Duodenal mucosa (tissue), 2 donors: ENCODE data around the gene SPATC1L.
"Not testable (repeated sequence)": the region's sequence is repeated elsewhere in the genome, so short reads cannot be mapped to it uniquely, and the experiment has no call there.

Experiments
- H3K27ac ChIP-seq: one replicate; pipeline ENCODE4 v1.7.0; 2013; ENCODE audit warnings: low read depth, low read length
- H3K27me3 ChIP-seq, 2 donors: one replicate each; pipeline ENCODE4 v1.7.0; 2013; ENCODE audit warnings: low read length in 2 of 2, control low read depth in 1 of 2; ENCODE audit not compliant: insufficient read depth in 2 of 2, control insufficient read depth in 1 of 2
- H3K36me3 ChIP-seq, 2 donors: one replicate each; pipeline ENCODE4 v1.7.0; 2013; ENCODE audit warnings: low read length in 2 of 2, control low read depth in 1 of 2; ENCODE audit not compliant: insufficient read depth in 2 of 2, control insufficient read depth in 1 of 2
- H3K4me1 ChIP-seq, 2 donors: one replicate each; pipeline ENCODE4 v1.7.0; 2013; ENCODE audit warnings: low read length in 2 of 2, control low read depth in 1 of 2; ENCODE audit not compliant: insufficient read depth in 2 of 2, control insufficient read depth in 1 of 2
- H3K4me3 ChIP-seq, 2 donors: one replicate each; pipeline ENCODE4 v1.7.0; 2013; ENCODE audit warnings: low read length in 2 of 2, low read depth in 1 of 2
- H3K9ac ChIP-seq, 2 donors: one replicate each; pipeline ENCODE4 v1.7.0; 2013; ENCODE audit warnings: low read length in 2 of 2, low read depth in 1 of 2
- H3K9me3 ChIP-seq, 2 donors: one replicate each; pipeline ENCODE4 v1.7.0; 2013; ENCODE audit warnings: low read length in 2 of 2, control low read depth in 1 of 2; ENCODE audit not compliant: control insufficient read depth in 1 of 2

SPATC1L gene

DNA sequence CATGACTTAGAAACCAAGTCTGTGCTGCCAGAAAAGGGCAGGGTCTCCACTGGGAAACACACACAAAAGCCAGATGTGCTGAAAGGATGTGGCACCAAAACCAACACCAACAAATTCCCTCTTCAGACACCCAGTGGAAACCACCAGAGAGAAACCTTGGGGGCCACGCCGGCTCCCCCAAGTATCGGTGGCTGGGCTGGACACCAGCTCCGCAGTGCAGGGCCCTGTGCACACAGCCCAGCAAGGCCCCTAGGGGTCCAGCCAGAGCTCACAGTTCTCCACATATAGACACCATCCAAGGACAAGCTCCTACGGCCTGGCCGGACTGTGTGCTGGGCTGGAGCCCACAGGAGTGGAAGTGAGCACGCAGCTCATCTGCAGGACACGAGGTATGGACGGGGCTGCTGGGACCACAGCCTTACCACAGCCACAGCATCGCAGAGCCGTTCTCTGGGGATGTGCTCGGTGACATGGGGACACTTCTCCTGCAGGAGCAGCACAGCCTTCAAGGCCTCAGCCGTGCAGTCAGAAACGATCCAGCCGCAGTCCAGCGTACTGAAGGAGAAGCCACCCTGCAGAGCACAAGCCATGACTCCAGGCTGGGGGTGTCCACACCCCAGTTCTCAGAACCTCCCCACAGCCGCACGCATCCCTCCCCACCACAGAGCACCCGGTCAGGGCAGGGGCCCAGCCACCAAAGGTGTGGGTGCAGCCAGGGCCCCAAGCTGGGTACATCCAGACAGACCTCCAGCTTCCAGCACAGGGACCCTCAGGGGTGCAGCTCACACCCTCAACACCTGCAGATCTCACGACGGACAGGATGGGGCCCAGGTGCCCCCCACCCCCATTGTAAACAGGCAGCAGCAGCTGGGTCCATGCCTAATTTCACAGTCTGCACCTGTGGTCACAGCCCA lies 23.0 kb upstream of the SPATC1L start:
- Histone ChIP-seq H3K27ac (no peak overlapping the region), H3K36me3 (peaks cover 9 to 77% of the 10 kb centered on the region in 2 donors), H3K4me3 (no peak overlapping the region), H3K27me3 (no peaks in the 10 kb centered on the region), H3K9ac (no peak overlapping the region), H3K9me3 (no peaks in the 10 kb centered on the region), H3K4me1 (no peaks in the 10 kb centered on the region)

DNA sequence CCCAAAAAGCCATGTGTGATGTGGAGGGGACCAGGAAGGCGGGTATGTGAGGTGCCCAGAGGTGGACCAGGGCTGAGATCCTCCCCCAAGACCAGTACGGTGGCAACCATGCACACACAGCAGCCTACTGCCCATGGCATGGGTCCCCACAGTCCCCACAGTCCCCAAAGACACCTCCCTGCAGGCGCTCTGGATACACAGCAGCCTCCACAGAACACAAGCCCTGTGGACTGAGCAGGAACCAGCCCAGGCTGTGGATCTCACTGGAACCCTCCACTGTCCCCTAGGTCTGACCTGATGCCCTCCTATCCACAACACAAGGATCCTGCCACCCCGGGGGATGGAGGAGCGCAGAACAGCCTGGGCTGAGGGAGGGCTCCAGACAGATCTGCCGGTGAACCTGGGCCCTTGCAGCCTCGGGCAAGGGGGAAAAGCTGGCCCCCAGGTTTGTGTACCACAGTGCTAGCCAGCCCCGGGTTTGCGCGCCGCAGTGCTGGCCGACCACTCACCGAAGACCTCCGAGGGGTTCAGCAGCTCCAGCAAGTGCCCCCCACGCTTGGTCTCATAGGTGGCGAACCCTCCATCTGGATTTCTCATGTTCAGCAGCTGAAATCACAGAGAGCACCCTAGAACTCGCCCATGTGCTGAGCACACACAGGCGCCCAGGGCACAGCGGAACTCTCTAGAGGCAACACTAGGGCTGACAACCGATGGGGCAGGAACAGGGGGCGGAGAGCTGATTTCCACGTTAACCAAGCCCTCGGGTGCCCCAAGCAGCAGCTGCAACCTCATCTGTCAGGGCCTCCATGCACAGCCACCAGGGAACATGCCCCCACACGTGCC lies 22.1 kb upstream of the SPATC1L start:
- no peak overlapping the region for H3K4me3 ChIP-seq
- H3K36me3 ChIP-seq: peaks cover 9 to 73% of the 10 kb centered on the region in 2 donors
- no peak overlapping the region for H3K27ac ChIP-seq
- no peaks in the 10 kb centered on the region for H3K9me3 ChIP-seq
- H3K9ac ChIP-seq: no peak overlapping the region
- no peaks in the 10 kb centered on the region for H3K27me3 ChIP-seq
- H3K4me1 ChIP-seq: no peaks in the 10 kb centered on the region

DNA sequence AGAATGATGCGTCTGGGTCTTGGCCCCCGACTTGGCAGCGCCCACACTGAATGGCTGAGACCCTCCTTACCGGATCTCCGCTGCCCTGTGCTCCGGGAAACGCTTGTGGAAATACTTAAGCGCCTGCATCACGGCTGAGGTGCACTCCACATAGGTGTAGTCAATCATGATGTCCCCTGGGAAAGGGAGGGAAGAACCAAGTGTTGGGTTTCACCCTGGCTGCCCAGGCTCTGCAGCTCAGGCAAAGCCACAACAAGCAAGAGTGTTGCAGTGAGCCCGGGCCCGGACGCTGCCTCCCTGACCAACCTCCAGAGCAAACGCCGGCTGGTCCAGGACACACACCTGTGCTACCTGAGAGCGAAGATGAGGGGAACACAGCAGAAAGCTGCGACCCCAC lies 21.5 kb upstream of the SPATC1L start:
- Histone ChIP-seq H3K9me3 (no peaks in the 10 kb centered on the region), H3K9ac (no peak overlapping the region), H3K4me1 (no peaks in the 10 kb centered on the region), H3K27me3 (no peaks in the 10 kb centered on the region), H3K36me3 (peaks cover 9 to 72% of the 10 kb centered on the region in 2 donors), H3K4me3 (no peak overlapping the region), H3K27ac (no peak overlapping the region)

DNA sequence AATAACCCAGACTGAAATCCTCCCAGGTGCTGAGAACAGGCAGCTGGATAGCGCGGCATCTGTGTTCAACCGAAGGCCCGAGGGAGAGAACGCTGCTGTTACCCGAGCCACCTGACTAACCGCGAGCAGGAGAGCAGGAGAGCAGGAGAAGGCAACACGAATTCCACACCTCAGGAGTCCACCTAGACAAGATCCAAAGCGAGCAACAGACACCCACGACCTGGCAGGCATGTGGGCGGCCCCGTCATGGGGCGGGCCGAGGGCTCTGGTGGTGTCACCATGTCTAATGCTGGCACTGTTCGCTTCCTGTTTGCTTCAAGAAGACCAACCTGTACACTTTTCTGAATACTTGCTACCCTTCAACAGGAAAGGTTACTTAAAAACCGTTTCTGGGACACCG lies 20.9 kb upstream of the SPATC1L start:
- H3K4me3 ChIP-seq: no peak overlapping the region
- no peak overlapping the region for H3K9ac ChIP-seq
- H3K36me3 ChIP-seq: peaks cover 9 to 71% of the 10 kb centered on the region in 2 donors
- H3K27ac ChIP-seq: no peak overlapping the region
- no peaks in the 10 kb centered on the region for H3K4me1 ChIP-seq
- no peaks in the 10 kb centered on the region for H3K9me3 ChIP-seq
- no peaks in the 10 kb centered on the region for H3K27me3 ChIP-seq

GRCh38 chr21:46203203-46203600 lies 18.9 kb upstream of the SPATC1L start:
- H3K27ac ChIP-seq: no peak overlapping the region
- no peaks in the 10 kb centered on the region for H3K9me3 ChIP-seq
- H3K36me3 ChIP-seq: peaks cover 17 to 68% of the 10 kb centered on the region in 2 donors
- no peaks in the 10 kb centered on the region for H3K27me3 ChIP-seq
- no peak overlapping the region for H3K4me3 ChIP-seq
- no peaks in the 10 kb centered on the region for H3K4me1 ChIP-seq
- H3K9ac ChIP-seq: no peak overlapping the region

DNA sequence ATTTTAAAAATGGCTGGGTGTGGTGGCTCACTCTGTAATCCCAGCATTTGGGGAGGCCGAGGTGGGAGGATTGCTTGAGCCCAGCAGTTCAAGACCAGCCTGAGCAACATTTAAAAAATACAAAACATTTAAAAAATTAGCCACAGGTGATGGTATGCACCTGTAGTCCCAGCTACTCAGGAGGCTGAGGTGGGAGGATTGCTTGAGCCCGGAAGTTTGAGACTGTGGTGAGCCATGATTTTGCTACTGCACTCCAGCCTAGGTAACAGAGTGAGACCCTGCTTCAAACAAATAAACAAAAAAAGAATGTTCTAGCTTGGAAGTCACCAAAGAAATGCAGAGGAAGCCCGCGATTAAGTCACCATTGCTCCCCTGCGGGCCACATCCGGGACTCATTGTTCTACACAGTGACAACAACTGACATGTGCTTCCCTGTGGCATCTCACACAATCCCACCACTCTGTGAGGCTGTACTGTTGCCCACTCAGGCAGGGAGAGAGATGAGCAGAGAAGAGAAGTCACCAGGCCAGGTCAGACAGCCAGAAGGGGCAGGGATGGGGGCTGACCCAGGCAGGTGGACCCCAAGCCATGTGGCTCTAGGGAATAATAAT lies 18.4 kb upstream of the SPATC1L start:
- H3K4me1 ChIP-seq: no peaks in the 10 kb centered on the region
- H3K27ac ChIP-seq: no peak overlapping the region
- no peak overlapping the region for H3K9ac ChIP-seq
- H3K36me3 ChIP-seq: peaks cover 17 to 66% of the 10 kb centered on the region in 2 donors
- H3K27me3 ChIP-seq: no peaks in the 10 kb centered on the region
- H3K4me3 ChIP-seq: no peak overlapping the region
- H3K9me3 ChIP-seq: no peaks in the 10 kb centered on the region

- H3K9ac ChIP-seq, H3K27me3 ChIP-seq, H3K4me3 ChIP-seq, H3K9me3 ChIP-seq, H3K4me1 ChIP-seq, H3K27ac ChIP-seq: not testable (repeated sequence)
- H3K36me3 ChIP-seq: peaks cover 21 to 50% of the 10 kb centered on the region in 2 donors
Observed at GRCh38 chr21:46200877-46201803, 16.9 kb upstream of the SPATC1L start.

- no peak overlapping the region for H3K27ac ChIP-seq
- H3K4me3 ChIP-seq: no peak overlapping the region
- H3K36me3 ChIP-seq: peaks cover 15 to 50% of the 10 kb centered on the region in 2 donors
Observed at GRCh38 chr21:46199436-46200373, 15.4 kb upstream of the SPATC1L start.

GRCh38 chr21:46196733-46197132 lies 12.5 kb upstream of the SPATC1L start:
- H3K9me3 ChIP-seq: no peaks in the 10 kb centered on the region
- H3K4me3 ChIP-seq: no peak overlapping the region
- H3K36me3 ChIP-seq: peaks cover 30 to 67% of the 10 kb centered on the region in 2 donors
- no peak overlapping the region for H3K9ac ChIP-seq
- no peak overlapping the region for H3K27ac ChIP-seq
- H3K4me1 ChIP-seq: no peaks in the 10 kb centered on the region
- no peaks in the 10 kb centered on the region for H3K27me3 ChIP-seq

More at GRCh38 chr21:46199436-46200373, 15.4 kb upstream of the SPATC1L start:
- H3K9ac ChIP-seq: no peak overlapping the region
- no peaks in the 10 kb centered on the region for H3K27me3 ChIP-seq
- H3K9me3 ChIP-seq: no peaks in the 10 kb centered on the region
- no peaks in the 10 kb centered on the region for H3K4me1 ChIP-seq
